ENCODE data around the gene DMRT1. TPM values are rescaled to one million over a fixed set of nuclear protein-coding genes. Genes with fewer than 3 reads are reported as not detected.

The DMRT1 gene
- total and polyA plus RNA-seq, 9 of the 15 experiments (the other 6 are each of a cell fraction or from before 2014, with no cell fraction given): not detected

DNA sequence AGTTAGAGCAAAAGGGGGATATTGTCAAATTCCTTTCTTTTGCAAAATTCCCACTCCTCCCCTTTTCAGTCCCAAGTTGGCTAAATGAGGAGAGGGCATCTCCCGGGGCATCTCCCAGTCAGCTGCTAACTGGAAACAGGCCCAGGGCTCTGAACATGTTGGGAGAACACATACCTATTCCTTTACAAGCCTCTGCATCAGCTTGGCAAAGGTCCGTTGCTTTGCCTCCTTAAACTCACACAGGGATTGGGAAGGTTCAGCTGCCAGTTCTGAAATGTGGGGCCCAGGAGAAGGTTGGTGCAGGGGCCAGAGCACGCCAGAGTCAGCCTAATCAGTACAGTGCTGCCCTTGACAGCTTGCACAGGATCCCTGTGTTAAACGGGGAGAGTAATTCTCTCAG is 124.0 kb downstream of the DMRT1 start (continued):
- TF ChIP-seq ZNF407 (IDR thresholded peaks at IDR 0.05; ENCODE audit: low read depth): no peak
- no peak for TF ChIP-seq E2F8 (IDR thresholded peaks at IDR 0.05; ENCODE audit: low read depth, partially characterized antibody)
- TF ChIP-seq, protein P1, sequence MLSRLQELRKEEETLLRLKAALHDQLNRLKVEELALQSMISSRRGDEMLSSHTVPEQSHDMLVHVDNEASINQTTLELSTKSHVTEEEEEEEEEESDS (CRISPR knock-in tag; IDR thresholded peaks at IDR 0.05): no peak

Data from K562 (cell line).